Cardiac fibroblast (primary cell): ENCODE results near the gene ARIH1.
A peak's percentile ranks its signal among the peaks of the same experiment; 100 is the strongest.
"Not testable (repeated sequence)": the region's sequence is repeated elsewhere in the genome, so short reads cannot be mapped to it uniquely, and the experiment has no call there.

Experiments
- DNase-seq, 2 donors: peaks; one replicate each; pipeline versions ENCODE4 v3.0.0 to v3.0.0-alpha.2; 2010; ENCODE audit warnings: low read depth in 2 of 2
- H3K4me3 ChIP-seq, 2 donors: replicated peaks in 1 of 2; 1 replicate in 1 of 2; 2 replicates in 1 of 2; pipeline ENCODE4 v1.5.1; 2011; ENCODE audit warnings: low read depth in 2 of 2, low read length in 2 of 2, mild to moderate bottlenecking in 2 of 2, moderate library complexity in 1 of 2
- CTCF ChIP-seq: IDR thresholded peaks from one replicate; pipeline ENCODE4 v1.5.1; 2011; ENCODE audit warnings: low read depth, mild to moderate bottlenecking, low read length, inconsistent platforms

The ARIH1 gene

GRCh38 chr15:72609862-72610261 lies 135.7 kb downstream of the ARIH1 start:
- H3K4me3 ChIP-seq = no peak overlapping the region
- TF ChIP-seq CTCF = no peak
- DNase-seq = no peak

GRCh38 chr15:72612324-72612723 lies 138.2 kb downstream of the ARIH1 start:
- not testable (repeated sequence) for DNase-seq, H3K4me3 ChIP-seq

- no peak for TF ChIP-seq CTCF
- H3K4me3 ChIP-seq = no peak overlapping the region
These were observed 140.8 kb downstream of the ARIH1 start for GRCh38 chr15:72614810-72615532.

GRCh38 chr15:72615533-72616233 lies 141.6 kb downstream of the ARIH1 start:
- H3K4me3 ChIP-seq, DNase-seq: not testable (repeated sequence)

More at GRCh38 chr15:72614810-72615532, 140.8 kb downstream of the ARIH1 start:
- DNase-seq = no peak

DNA sequence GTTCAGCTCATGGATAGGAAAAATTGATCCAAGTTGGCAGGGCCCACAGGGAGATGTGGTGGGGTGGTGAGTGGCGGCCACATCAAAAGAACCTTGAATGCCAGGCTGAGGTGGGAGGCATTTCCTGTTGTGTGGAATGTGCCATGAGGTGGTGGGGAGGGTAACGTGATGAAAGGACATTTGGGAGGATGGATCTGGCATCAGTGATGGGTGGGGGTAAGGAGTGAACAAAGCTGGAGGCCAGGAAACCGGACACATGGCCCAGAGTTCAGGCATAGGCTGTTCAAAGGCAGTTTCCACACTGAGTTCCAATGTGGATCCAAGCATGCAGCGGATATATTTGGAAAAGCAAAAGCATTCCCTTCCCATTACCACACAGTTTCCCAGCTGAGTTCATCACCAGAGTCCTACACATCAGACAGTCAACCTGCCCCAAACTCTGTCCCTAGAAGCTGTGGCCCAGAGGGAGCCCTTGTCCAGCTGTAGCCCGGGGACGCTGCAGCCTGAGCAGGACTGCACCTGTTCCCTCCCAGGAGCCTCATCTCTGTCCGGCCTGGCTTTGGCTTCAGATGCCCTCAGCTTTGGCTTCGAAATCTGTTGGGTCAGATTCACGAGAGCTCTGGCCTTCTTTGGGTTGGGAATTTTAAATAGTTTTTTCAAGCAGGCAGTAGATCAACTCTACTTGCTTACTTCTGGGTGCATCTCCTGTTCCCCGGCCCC lies 142.5 kb downstream of the ARIH1 start:
- no peak overlapping the region for H3K4me3 ChIP-seq
- no peak for DNase-seq
- TF ChIP-seq CTCF = no peak

GRCh38 chr15:72623854-72624253 lies 149.7 kb downstream of the ARIH1 start:
- DNase-seq, H3K4me3 ChIP-seq: not testable (repeated sequence)

GRCh38 chr15:72626153-72626552 lies 152.0 kb downstream of the ARIH1 start:
- not testable (repeated sequence) for H3K4me3 ChIP-seq, DNase-seq

DNA sequence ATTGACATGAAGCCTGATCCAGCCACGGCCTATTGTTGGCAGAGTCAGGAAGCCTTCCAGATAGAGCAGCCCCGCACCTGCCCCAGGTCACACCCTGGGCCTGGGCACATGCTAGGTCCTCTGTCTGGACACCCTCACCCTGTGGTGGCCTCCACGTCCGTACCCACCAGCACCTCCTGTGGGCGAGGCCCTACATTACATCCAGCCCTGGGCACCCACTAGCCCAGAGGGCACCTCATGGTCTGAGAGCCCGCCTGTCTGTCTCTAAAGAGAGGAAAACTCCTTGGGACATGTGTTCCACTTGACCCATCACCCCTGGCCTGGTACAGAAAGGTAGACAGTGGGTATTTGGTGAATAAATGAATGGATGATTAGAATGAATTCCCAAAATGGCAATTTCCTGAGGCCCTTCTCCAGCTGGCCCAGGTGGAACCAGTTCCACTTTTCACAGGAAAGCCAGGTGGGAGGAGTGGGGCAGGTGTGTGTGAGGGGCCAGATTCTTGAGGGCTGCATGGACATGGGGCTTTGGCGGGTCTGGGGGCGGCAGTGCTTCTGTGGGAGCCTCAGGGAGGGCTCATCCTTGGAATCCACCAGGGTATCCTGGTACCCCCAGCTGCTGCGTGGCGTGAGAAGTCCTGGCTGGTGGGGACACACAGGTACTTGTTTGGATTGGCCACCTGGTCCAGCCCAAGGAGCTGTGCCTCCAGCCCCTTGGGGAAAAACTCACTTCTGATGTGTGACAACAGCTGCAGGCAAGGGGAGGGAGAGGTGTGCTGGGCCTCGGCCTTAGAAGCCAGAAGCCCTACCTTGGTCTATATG lies 154.3 kb downstream of the ARIH1 start:
- H3K4me3 ChIP-seq, DNase-seq: not testable (repeated sequence)

DNA sequence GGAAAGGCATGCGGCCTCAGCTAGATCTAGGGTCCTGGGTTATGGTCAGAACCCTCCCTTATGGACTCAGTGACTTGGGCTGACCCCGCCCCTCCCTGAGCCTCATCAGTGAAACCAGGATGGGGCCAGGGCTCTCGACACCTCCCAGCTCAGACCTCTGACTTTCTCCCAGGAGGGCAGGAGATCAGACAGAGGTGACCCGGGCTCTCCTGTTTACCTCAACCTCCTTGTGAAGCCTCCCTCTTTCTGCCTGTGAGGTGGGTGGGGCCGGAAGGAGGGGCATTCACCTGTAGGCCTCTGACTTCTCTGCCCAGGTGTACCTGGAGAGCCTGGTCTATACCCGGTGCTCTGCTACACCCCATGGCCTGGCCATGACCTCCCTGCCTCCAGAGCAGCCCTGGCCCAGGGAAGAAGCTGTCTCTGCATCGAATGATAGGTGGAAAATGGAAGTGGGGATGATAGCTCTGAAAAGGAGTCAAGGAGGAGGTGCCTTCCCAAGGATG lies 155.0 kb downstream of the ARIH1 start:
- H3K4me3 ChIP-seq, DNase-seq: not testable (repeated sequence)

DNA sequence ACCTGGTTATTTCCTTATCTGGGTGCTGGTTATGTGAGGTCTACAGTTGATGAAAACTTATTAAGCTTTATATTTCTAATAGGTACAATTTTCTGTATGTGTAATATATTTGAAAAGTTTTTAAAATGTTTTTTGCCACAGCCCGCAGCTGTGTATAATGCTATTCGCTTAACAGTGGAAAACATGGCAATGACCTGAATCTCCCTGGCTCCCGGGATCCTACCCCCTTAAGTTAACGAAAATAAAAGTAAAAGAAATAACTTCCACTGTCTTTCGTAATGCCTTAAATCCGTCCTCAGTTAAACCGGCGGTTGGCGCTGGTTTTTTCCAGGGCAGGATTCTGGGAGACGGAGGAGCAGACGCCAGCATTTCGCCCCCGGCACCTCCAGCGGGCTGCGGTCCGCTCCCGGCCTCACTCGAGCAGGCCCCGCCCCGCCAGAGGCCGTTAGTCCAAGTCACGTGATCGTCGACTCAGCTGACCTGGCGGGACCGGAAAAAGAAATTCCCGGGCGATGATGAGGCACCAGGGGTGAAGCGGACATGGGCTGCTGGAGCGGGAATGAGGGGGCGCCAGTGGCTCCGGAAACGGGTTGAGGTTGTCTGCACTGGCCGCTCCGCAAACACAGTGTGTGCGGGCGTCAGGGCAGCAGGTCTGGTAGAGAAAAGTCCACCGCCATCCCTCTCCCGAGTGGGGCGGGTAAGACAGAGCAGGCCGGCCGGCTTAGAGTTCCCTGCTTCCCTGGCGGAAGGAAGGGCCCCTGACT lies 162.6 kb downstream of the ARIH1 start:
- peak overlapping the region; percentile 21 to 23 for H3K4me3 ChIP-seq
- DNase-seq = peak; percentile 77 to 85

DNA sequence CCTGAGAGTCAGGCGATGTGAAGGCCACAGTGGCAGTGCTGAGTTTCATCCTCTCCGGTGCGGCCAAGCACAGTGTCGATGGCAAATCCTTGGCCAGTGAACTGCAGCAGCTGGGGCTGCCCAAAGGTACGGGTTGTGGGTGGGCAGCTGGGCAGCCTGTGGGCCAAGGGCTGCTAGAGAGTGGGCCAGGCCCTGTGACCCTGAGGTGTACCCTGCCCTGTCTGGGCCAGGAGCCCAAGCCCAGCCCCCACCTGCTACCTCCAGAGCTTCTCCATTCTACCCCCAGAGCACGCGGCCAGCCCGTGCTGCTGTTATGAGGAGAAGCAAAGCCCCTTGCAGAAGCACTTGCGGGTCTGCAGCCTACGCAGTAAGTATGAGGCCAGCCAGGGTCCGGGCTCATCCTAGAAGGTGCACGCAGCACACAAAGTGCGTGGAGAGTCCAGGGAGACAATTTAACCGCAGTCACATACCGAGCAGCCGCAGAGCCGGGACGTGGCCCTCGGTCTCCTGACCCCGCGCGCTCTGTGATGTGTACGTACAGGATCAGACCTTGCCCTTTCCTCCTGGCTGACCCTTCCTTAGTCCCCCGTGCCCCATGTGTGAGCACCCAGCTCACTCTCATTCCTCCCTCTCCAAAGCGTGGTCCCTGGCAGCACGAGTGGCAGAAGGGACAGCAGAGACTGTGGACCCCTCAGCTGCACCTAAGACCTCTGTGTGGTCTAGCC lies 165.8 kb downstream of the ARIH1 start:
- not testable (repeated sequence) for DNase-seq, H3K4me3 ChIP-seq

GRCh38 chr15:72642271-72642670 lies 168.1 kb downstream of the ARIH1 start:
- H3K4me3 ChIP-seq, DNase-seq: not testable (repeated sequence)
